T-helper 1 cell treated with Interleukin-12 subunit alpha and Interleukin-12 subunit beta and Interleukin-4 antibody, amounts not matched to agents 30 ng/mL and 1 ng/mL, for 36 hours (primary cell): Measurements from ENCODE around the gene MMP27. TPM values are rescaled to one million over a fixed set of nuclear protein-coding genes. Genes with fewer than 3 reads are reported as not detected.
"Not testable (repeated sequence)": the region's sequence is repeated elsewhere in the genome, so short reads cannot be mapped to it uniquely, and the experiment has no call there.

ENCODE experiments used
- intact Hi-C: fragments of 100-400 bp; cut with micrococcal nuclease; formaldehyde crosslinking; loops from one replicate; pipeline ENCODE4 v1.15.1; 2024
- total RNA-seq: library from RNA; stranded (reverse); gene quantifications from 2 replicates; pipeline ENCODE4 v1.2.3, GENCODE V29; 2022

The MMP27 gene
- total RNA-seq = not detected in 2 replicates

- intact Hi-C loops = no loop called here
These were observed at the start of gene MMP27 for GRCh38 chr11:102705626-102706025. Gene MMP27, minus strand, starts transcription at chr11:102705769. Its CDS starts 55 bp downstream, at chr11:102705714.

GRCh38 chr11:102753267-102753666 lies 47.7 kb upstream of the MMP27 start:
- intact Hi-C loops = no loop called here

GRCh38 chr11:102751673-102752072 lies 46.1 kb upstream of the MMP27 start:
- intact Hi-C loops = no loop called here

- intact Hi-C loops = no loop called here
These were observed 43.6 kb upstream of the MMP27 start for GRCh38 chr11:102749101-102749722.

- intact Hi-C loops = not testable (repeated sequence)
These were observed 41.4 kb upstream of the MMP27 start for GRCh38 chr11:102746746-102747578.

- intact Hi-C loops = no loop called here
These were observed 29.1 kb upstream of the MMP27 start for GRCh38 chr11:102734650-102735049.

- intact Hi-C loops = loop anchor here (1.0 kb wide), 2 partner anchors 208 to 322 kb away; no protein-coding TSS in a partner anchor
These were observed 27.8 kb upstream of the MMP27 start for GRCh38 chr11:102733232-102733875.

- intact Hi-C loops = not testable (repeated sequence)
These were observed 25.4 kb upstream of the MMP27 start for GRCh38 chr11:102730944-102731343.

GRCh38 chr11:102729849-102730815 lies 24.6 kb upstream of the MMP27 start:
- intact Hi-C loops = no loop called here

- intact Hi-C loops = no loop called here
These were observed 22.3 kb upstream of the MMP27 start for GRCh38 chr11:102727890-102728289.

- intact Hi-C loops = no loop called here
These were observed 19.4 kb upstream of the MMP27 start, which contains the start of gene MMP8 for GRCh38 chr11:102724904-102725500. Gene MMP8, minus strand, starts transcription at chr11:102724954. Its CDS starts 99 bp downstream, at chr11:102724855.

GRCh38 chr11:102722821-102723220 lies 17.3 kb upstream of the MMP27 start:
- intact Hi-C loops = no loop called here

GRCh38 chr11:102719620-102720277 lies 14.2 kb upstream of the MMP27 start:
- intact Hi-C loops = no loop called here

- intact Hi-C loops = no loop called here
These were observed 11.7 kb upstream of the MMP27 start for GRCh38 chr11:102717280-102717679.

GRCh38 chr11:102716527-102716926 lies 11.0 kb upstream of the MMP27 start:
- intact Hi-C loops = no loop called here

- intact Hi-C loops = no loop called here
These were observed 6.6 kb upstream of the MMP27 start for GRCh38 chr11:102712137-102712536.

- intact Hi-C loops = no loop called here
These were observed 3.8 kb upstream of the MMP27 start for GRCh38 chr11:102709201-102709945.

- intact Hi-C loops = no loop called here
These were observed 3.1 kb upstream of the MMP27 start for GRCh38 chr11:102708654-102709053.

- intact Hi-C loops = no loop called here
These were observed 728 bp downstream of the MMP27 start for GRCh38 chr11:102704841-102705240.
